Nephron progenitor cell (in vitro differentiated cells): Measurements from ENCODE around the gene TEKT3.
A peak's percentile ranks its signal among the peaks of the same experiment; 100 is the strongest.

Experiments
- DNase-seq: peaks from one replicate; pipeline ENCODE4 v3.0.0; 2021
- H3K27ac Mint-ChIP-seq: 2 replicates; pipeline ENCODE4 v1.8.0; 2021; ENCODE audit warnings: mild to moderate bottlenecking, moderate library complexity, mixed read lengths
- H3K27me3 Mint-ChIP-seq: 2 replicates; pipeline ENCODE4 v1.8.0; 2021; ENCODE audit warnings: mild to moderate bottlenecking, low read depth, mixed read lengths; ENCODE audit not compliant: poor library complexity
- H3K36me3 Mint-ChIP-seq: 2 replicates; pipeline ENCODE4 v1.8.0; 2021; ENCODE audit warnings: low read depth, mixed read lengths
- H3K4me1 Mint-ChIP-seq: 2 replicates; pipeline ENCODE4 v1.8.0; 2021; ENCODE audit warnings: mixed read lengths
- H3K4me3 Mint-ChIP-seq: 2 replicates; pipeline ENCODE4 v1.8.0; 2021; ENCODE audit warnings: mild to moderate bottlenecking, moderate library complexity, mixed read lengths
- H3K9me3 Mint-ChIP-seq: 2 replicates; pipeline ENCODE4 v1.8.0; 2021; ENCODE audit warnings: mild to moderate bottlenecking, moderate library complexity, mixed read lengths
- CTCF ChIP-seq: fragments of 200-600 bp; sonication (generic); IDR thresholded peaks from 2 replicates; pipeline ENCODE4 v1.5.0; 2021; ENCODE audit warnings: antibody characterized with exemption

TEKT3 gene

GRCh38 chr17:15341385-15341849 lies at the start of gene TEKT3:
TEKT3 (minus strand) TSS chr17:15341597; CDS start chr17:15331585, 10,012 bp downstream.
- TF ChIP-seq CTCF = no peak
- H3K4me3 Mint-ChIP-seq = peak within 1 kb of the TSS; percentile 88
- H3K36me3 Mint-ChIP-seq = no peaks in the 10 kb centered on the region
- H3K4me1 Mint-ChIP-seq = peaks cover 8% of the 10 kb centered on the region
- H3K27me3 Mint-ChIP-seq = peaks cover 81% of the 10 kb centered on the region
- no peak within 1 kb of the TSS for H3K27ac Mint-ChIP-seq
- H3K9me3 Mint-ChIP-seq = peaks cover 14% of the 10 kb centered on the region
- DNase-seq = peak; percentile 89

- no peak for DNase-seq
- H3K36me3 Mint-ChIP-seq = no peaks in the 10 kb centered on the region
- H3K9me3 Mint-ChIP-seq = peaks cover 4% of the 10 kb centered on the region
- peaks cover 84% of the 10 kb centered on the region for H3K27me3 Mint-ChIP-seq
- no peak overlapping the region for H3K4me3 Mint-ChIP-seq
- TF ChIP-seq CTCF = no peak
- H3K4me1 Mint-ChIP-seq = peaks cover 5% of the 10 kb centered on the region
- no peak overlapping the region for H3K27ac Mint-ChIP-seq
These were observed 47.1 kb upstream of the TEKT3 start for GRCh38 chr17:15388356-15389041.

GRCh38 chr17:15386083-15386482 lies 44.7 kb upstream of the TEKT3 start:
- TF ChIP-seq CTCF = no peak
- H3K4me1 Mint-ChIP-seq = peaks cover 5% of the 10 kb centered on the region
- peaks cover 80% of the 10 kb centered on the region for H3K27me3 Mint-ChIP-seq
- no peak overlapping the region for H3K27ac Mint-ChIP-seq
- H3K4me3 Mint-ChIP-seq = no peak overlapping the region
- no peaks in the 10 kb centered on the region for H3K36me3 Mint-ChIP-seq
- DNase-seq = no peak
- H3K9me3 Mint-ChIP-seq = peaks cover 4% of the 10 kb centered on the region

GRCh38 chr17:15385305-15385704 lies 43.9 kb upstream of the TEKT3 start:
- peaks cover 5% of the 10 kb centered on the region for H3K4me1 Mint-ChIP-seq
- H3K36me3 Mint-ChIP-seq = no peaks in the 10 kb centered on the region
- DNase-seq = no peak
- no peak overlapping the region for H3K27ac Mint-ChIP-seq
- TF ChIP-seq CTCF = no peak
- H3K4me3 Mint-ChIP-seq = no peak overlapping the region
- H3K9me3 Mint-ChIP-seq = peaks cover 4% of the 10 kb centered on the region
- peaks cover 72% of the 10 kb centered on the region for H3K27me3 Mint-ChIP-seq

- H3K9me3 Mint-ChIP-seq = peaks cover 4% of the 10 kb centered on the region
- no peak for DNase-seq
- H3K27me3 Mint-ChIP-seq = peaks cover 67% of the 10 kb centered on the region
- H3K27ac Mint-ChIP-seq = no peak overlapping the region
- TF ChIP-seq CTCF = no peak
- no peaks in the 10 kb centered on the region for H3K36me3 Mint-ChIP-seq
- H3K4me1 Mint-ChIP-seq = peaks cover 5% of the 10 kb centered on the region
- no peak overlapping the region for H3K4me3 Mint-ChIP-seq
These were observed 42.9 kb upstream of the TEKT3 start for GRCh38 chr17:15384142-15384787.
